ENCODE data around the gene PTPRK. TPM values are rescaled to one million over a fixed set of nuclear protein-coding genes. Genes with fewer than 3 reads are reported as not detected.

The PTPRK gene
- total and polyA plus RNA-seq, 2 donors (not counting 1 experiment from before 2014, with no cell fraction given): 16.2 to 18.7 TPM

GRCh38 chr6:128156321-128157111, 363.9 kb downstream of the PTPRK start:
- H3K4me2 ChIP-seq (replicated peaks; ENCODE audit: low read depth, low read length, poor library complexity, severe bottlenecking): no peak overlapping the region
- TF ChIP-seq EZH2 (IDR thresholded peaks at IDR 0.05; ENCODE audit: borderline replicate concordance, insufficient read depth, low read depth, low read length, poor library complexity, severe bottlenecking): no peak
- no peak for TF ChIP-seq CTCF (IDR thresholded peaks at IDR 0.05)
- H3K9ac ChIP-seq (ENCODE audit: low read length): no peak overlapping the region
- peaks cover 0 to 2% of the 10 kb centered on the region in 2 experiments for H3K36me3 ChIP-seq (replicated peaks in 1 of 2; ENCODE audit: control extremely low read depth in 1 of 2, control insufficient read depth in 1 of 2, extremely low read depth in 1 of 2, insufficient read depth in 2 of 2, low read length in 1 of 2)
- WGBS (ENCODE audit: insufficient coverage): no CpG with 5 or more reads among the region's 4 CpGs
- no peak overlapping the region for H3K4me3 ChIP-seq (ENCODE audit: control extremely low read depth in 1 of 5, extremely low read depth in 1 of 5, insufficient read depth in 1 of 5, low read depth in 2 of 5, low read length in 4 of 5)
- ATAC-seq (ENCODE audit: low read depth): no peak
- intact Hi-C loops (cut with micrococcal nuclease): no loop called here
- no peak overlapping the region for H2AFZ ChIP-seq (ENCODE audit: insufficient read depth, low read depth, low read length, poor library complexity, severe bottlenecking)
- no peak overlapping the region for H3K27ac ChIP-seq (ENCODE audit: low read length in 2 of 2)
- Mint-ChIP-seq H3K27me3 (no peaks in the 10 kb centered on the region), H3K4me1 (peaks cover 17% of the 10 kb centered on the region), H3K27ac (no peak overlapping the region), H3K4me3 (no peak overlapping the region), H3K9me3 (ENCODE audit: insufficient read depth) (no peaks in the 10 kb centered on the region)
- ChIA-PET CTCF (no interaction called here), POLR2A (no interaction called here)
- no peak for DNase-seq
- no peaks in the 10 kb centered on the region for H3K27me3 ChIP-seq (replicated peaks in 1 of 4; ENCODE audit: control extremely low read depth in 1 of 4, control insufficient read depth in 3 of 4, insufficient read depth in 4 of 4, low read length in 3 of 4)
- H4K20me1 ChIP-seq (ENCODE audit: control insufficient read depth, insufficient read depth, low read length, poor library complexity, severe bottlenecking): no peaks in the 10 kb centered on the region
- no peaks in the 10 kb centered on the region for H3K9me3 ChIP-seq (ENCODE audit: control extremely low read depth in 1 of 3, control insufficient read depth in 2 of 3, insufficient read depth in 1 of 3, low read length in 2 of 3)
- H3K4me1 ChIP-seq (ENCODE audit: control insufficient read depth in 2 of 2, insufficient read depth in 2 of 2, low read length in 2 of 2): peaks cover 0 to 16% of the 10 kb centered on the region in 2 donors
- H3K79me2 ChIP-seq (ENCODE audit: control insufficient read depth, insufficient read depth, low read length): peaks cover 4% of the 10 kb centered on the region

GRCh38 chr6:128155826-128156225, 364.6 kb downstream of the PTPRK start:
- no CpG with 5 or more reads among the region's 1 CpG for WGBS (ENCODE audit: insufficient coverage)
- Histone ChIP-seq H3K27me3 (replicated peaks in 1 of 4; ENCODE audit: control extremely low read depth in 1 of 4, control insufficient read depth in 3 of 4, insufficient read depth in 4 of 4, low read length in 3 of 4) (no peaks in the 10 kb centered on the region), H4K20me1 (ENCODE audit: control insufficient read depth, insufficient read depth, low read length, poor library complexity, severe bottlenecking) (no peaks in the 10 kb centered on the region), H3K9ac (ENCODE audit: low read length) (no peak overlapping the region), H2AFZ (ENCODE audit: insufficient read depth, low read depth, low read length, poor library complexity, severe bottlenecking) (no peak overlapping the region), H3K9me3 (ENCODE audit: control extremely low read depth in 1 of 3, control insufficient read depth in 2 of 3, insufficient read depth in 1 of 3, low read length in 2 of 3) (no peaks in the 10 kb centered on the region), H3K4me1 (ENCODE audit: control insufficient read depth in 2 of 2, insufficient read depth in 2 of 2, low read length in 2 of 2) (peaks cover 0 to 16% of the 10 kb centered on the region in 2 donors), H3K27ac (ENCODE audit: low read length in 2 of 2) (no peak overlapping the region), H3K36me3 (replicated peaks in 1 of 2; ENCODE audit: control extremely low read depth in 1 of 2, control insufficient read depth in 1 of 2, extremely low read depth in 1 of 2, insufficient read depth in 2 of 2, low read length in 1 of 2) (peaks cover 0 to 2% of the 10 kb centered on the region in 2 experiments), H3K4me2 (replicated peaks; ENCODE audit: low read depth, low read length, poor library complexity, severe bottlenecking) (no peak overlapping the region), H3K4me3 (ENCODE audit: control extremely low read depth in 1 of 5, extremely low read depth in 1 of 5, insufficient read depth in 1 of 5, low read depth in 2 of 5, low read length in 4 of 5) (no peak overlapping the region), H3K79me2 (ENCODE audit: control insufficient read depth, insufficient read depth, low read length) (peaks cover 4% of the 10 kb centered on the region)
- TF ChIP-seq CTCF (IDR thresholded peaks at IDR 0.05) (no peak), EZH2 (IDR thresholded peaks at IDR 0.05; ENCODE audit: borderline replicate concordance, insufficient read depth, low read depth, low read length, poor library complexity, severe bottlenecking) (no peak)
- intact Hi-C loops (cut with micrococcal nuclease): no loop called here
- Mint-ChIP-seq H3K9me3 (ENCODE audit: insufficient read depth) (no peaks in the 10 kb centered on the region), H3K27ac (no peak overlapping the region), H3K4me3 (no peak overlapping the region), H3K4me1 (peaks cover 17% of the 10 kb centered on the region), H3K27me3 (no peaks in the 10 kb centered on the region)
- POLR2A ChIA-PET: no interaction called here
- CTCF ChIA-PET: no interaction called here
- DNase-seq (no peak), ATAC-seq (ENCODE audit: low read depth) (no peak)
